ENCODE measurements around the gene CTRB2.
"Not testable (repeated sequence)": the region's sequence is repeated elsewhere in the genome, so short reads cannot be mapped to it uniquely, and the experiment has no call there.

Gene CTRB2

DNA sequence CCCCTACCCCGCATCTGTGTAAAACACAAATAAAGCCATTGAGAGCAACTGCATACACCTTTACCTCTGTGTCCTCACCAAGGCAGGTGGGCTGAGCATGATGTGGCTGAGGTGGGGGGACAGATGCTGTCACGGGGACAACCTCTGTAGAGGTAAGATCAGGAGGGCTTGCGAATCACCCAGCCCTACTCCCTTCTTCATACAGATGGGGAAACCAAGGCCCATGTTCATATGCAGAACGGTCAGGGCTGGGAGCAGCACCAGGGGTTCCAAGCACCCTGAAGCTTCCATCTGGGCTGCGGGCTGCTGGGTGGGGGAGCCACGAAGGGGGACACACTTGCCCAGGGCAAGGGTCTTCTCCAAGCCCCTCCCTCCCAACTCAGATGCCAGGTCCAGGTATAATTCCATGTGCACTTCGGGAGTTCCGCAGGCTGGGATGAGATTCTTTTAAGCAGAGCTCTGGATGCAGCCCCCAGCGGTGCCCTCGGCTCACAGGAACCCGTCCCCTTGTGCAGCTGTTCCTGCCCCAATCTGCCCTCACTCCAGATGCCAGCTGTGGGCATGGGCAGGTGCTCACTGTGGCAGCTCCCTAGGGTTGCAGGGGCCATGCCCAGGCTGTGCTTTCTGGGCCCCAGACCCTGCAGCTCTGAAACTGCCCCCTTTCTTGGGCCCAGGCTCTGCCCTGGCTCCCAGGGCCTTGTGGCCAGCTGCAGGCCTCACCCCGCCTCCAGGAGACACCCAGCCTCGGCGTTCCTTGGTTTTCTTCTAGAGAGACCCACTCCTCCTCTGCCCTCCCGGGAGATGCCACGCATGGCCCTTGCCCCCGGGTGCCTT is 21.4 kb upstream of the CTRB2 start:
- FAIRE-seq, result no peak
- DNase-seq (ENCODE audit: insufficient read length, low spot score), result no peak

DNA sequence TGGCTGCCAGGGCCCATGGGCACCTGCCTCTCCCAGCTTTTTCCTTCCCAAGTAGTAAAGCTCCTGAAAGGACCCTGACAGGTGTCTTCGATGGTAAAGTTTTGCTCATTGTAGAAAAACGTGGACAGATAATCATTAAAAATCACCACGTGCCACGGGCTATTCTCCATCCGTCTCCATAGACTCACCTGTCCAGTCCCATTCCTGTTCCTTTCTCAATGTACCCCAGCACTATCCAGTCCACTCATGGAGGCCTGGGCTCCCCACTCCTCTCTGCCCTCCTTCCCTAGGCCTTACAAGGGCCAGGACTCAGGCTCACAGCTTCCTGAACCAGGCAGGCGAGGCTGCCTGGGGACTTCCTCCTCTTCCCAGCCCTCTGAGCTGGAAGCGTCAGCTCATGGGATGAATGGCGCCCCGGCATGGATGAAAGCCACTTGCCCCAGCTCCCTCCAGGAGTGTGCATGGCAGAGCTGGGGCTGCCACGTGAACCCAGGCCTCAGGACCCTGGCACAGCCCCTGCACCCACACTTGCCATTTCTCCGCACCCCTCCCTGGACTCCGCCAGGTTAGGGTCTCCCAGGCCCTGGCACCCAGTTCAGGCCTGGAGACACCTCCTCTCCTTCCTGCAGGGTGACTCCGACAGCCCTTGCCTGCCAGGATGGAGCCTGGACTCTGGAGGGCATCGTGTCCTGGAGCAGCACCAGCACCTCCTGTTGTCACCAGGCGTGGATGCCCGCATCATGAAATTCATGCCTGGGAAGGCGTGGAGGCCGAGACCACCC is 20.6 kb upstream of the CTRB2 start:
- FAIRE-seq, result no peak
- no peak for DNase-seq (ENCODE audit: insufficient read length, low spot score)

DNA sequence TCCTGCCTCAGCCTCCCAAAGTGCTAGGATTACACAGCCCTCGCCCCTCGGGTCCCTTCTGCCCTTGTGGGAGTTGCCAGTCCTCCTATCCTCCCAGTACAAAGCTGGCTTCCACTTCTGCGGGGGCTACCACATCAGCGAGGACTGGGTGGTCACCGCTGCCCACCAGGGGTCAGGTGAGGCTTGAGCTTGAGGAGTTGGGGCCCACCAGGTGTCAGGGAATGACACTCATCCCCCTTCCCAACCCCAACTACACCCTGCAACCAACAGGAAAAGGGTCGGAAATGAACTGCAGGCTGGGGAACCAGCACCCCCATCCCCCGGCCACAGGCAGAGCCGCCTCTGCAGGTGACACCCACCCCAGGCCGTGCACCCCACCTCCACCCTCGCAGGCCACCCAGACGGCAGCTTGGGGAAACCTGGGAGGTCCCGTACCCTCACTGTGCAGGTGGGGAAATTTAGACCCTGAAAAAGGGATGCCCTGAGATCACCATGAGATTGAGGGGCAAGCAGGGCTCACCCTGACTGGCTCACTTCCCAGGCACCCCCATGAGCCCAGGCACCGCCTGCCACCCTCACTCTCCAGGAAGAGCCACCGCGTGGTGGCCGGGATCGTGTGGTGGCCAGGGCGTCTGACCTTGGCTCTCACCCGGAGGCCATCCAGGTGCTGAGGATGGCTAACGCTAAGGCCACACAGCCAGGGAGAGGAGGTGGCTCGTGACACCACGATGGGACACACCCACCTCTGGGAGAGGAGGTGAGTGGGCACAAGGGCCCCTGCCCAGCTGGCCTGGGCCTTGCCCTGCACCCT is 19.8 kb upstream of the CTRB2 start:
- peak; percentile 86 for FAIRE-seq
- no peak for DNase-seq (ENCODE audit: insufficient read length, low spot score)

DNA sequence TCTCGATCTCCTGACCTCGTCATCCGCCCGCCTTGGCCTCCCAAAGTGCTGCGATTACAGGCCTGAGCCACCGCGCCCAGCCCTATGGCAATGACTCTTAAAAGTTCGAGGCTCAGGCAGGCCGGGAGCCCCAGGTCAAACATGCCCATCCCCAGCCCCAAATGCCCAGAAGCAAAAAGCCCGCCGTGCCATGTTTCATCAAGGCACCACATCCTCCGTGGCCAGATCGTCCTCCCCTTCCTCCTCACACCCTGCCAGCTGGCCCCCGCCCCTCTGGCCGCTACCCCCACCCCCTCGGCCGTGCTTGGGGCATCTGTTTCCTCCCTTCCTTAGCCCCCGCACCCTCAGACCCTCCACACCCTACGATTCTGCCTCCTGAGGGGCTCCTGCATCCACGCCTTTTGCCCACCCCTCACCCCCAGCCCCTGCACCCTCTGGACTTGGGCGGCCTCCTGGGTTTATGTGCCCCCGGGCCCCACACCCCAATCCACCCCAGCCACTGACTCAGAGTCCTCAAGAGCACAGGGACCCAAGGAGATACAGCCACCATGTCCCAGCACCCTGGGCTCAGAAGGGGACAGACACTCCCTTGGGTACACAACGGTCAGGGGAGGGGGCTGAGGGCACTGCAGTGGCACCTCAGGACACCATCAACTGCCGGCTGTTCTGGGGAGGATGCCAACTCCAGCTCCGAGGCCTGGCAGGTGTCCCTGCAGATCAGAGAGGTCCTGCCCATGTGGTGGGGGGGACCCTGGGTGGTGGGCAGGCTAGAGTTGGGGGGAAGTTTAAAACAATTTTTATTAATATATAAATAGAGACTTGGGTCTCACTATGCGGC is 18.9 kb upstream of the CTRB2 start:
- DNase-seq (ENCODE audit: insufficient read length, low spot score) (no peak), FAIRE-seq (no peak)

DNA sequence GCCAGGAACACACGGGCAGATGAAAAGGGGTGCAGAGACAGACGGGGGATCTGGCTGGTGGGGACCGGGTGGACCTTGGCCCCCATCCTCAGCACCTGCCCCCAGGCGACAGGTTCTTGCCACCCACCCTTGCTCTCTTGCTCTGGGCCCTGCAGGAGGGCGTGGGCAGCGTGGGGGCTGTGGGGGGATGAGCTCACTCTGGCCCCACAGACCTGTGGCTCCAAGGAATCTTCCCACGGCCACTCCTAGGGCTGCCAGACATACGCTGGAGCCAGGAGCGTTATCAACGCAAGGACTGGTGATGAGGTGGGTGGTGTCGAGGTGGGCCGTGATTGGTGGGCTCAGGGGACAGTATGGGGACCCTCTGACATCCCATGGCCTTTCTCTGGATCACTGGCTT is 18.1 kb upstream of the CTRB2 start:
- FAIRE-seq (peak; percentile 42), DNase-seq (ENCODE audit: insufficient read length, low spot score) (no peak)

GRCh38 chr16:75224306-75225082 is 17.5 kb upstream of the CTRB2 start:
- no peak for FAIRE-seq
- DNase-seq (ENCODE audit: insufficient read length, low spot score), result no peak

GRCh38 chr16:75223129-75223528 is 16.2 kb upstream of the CTRB2 start:
- DNase-seq (ENCODE audit: insufficient read length, low spot score), result not testable (repeated sequence)
- FAIRE-seq, result peak; percentile 92

- FAIRE-seq, result peak; percentile 38
Measured at GRCh38 chr16:75222271-75222783, 15.4 kb upstream of the CTRB2 start.

DNA sequence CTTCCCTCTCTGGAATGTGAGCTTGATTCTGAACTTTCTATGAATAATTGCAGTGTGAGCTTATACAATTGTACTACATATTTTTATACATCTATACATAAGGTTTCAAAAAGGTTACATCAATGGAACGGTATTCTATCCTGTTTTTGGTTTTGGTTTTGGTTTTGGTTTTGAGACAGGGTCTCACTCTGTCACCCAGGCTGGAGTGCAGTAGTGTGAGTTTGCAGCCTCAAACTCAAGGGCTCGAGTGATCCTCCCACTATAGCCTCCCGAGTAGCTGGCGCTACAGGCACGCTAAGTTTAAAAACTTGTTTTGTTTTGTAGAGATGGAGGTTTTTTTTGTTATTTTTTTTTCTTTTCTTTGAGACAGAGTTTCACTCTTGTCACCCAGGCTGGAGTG is 12.9 kb upstream of the CTRB2 start:
- FAIRE-seq, result no peak
- DNase-seq (ENCODE audit: insufficient read length, low spot score), result no peak

More at GRCh38 chr16:75222271-75222783, 15.4 kb upstream of the CTRB2 start:
- no peak for DNase-seq (ENCODE audit: insufficient read length, low spot score)

GRCh38 chr16:75219088-75219487 is 12.1 kb upstream of the CTRB2 start:
- no peak for DNase-seq (ENCODE audit: insufficient read length, low spot score)
- FAIRE-seq, result no peak

DNA sequence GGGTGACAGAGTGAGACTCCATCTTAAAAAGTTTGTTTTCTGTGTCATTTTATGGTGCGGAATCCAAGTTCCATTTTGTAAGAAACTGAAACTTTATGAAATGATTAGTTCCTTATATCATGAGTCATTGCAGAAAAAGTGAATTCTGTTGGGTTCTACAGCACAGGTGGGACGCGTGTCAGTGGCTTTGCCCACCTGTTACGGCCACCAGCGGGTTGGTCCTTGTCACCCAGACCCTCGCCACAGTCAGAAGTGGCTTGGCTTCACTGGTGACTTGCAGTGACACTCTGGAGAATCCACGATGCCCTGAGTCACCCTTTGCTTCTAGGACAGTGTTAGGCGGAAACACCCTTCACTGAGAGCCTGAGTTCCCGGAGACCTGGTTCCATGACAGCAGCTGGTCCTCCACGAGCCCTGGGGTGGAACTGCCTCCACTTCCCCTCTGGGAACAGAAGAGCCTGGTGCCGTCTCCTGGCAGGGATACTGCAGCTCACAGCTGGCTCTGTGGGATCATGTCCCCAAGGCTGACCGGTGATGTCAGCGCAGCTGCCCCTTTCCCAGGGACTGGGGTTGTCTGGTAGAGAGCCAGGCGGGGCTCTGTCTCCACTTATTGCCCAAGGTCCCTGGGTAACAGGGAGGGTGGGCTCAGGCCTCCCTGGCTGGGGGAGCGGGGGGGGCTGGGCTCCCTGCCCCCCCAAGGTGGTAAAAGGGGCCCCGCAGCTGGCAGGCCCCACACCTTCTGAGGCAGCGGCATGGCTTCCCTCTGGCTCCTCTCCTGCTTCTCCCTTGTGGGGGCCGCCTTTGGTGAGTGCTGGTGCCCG is 11.5 kb upstream of the CTRB2 start, which contains the start of gene CTRB1:
CTRB1 (plus strand) TSS at position 733 of the 821 bp plus-strand sequence; CDS start at position 753, 20 bp downstream.
- no peak for FAIRE-seq

GRCh38 chr16:75217389-75217851 is 10.5 kb upstream of the CTRB2 start:
- DNase-seq (ENCODE audit: insufficient read length, low spot score) (no peak), FAIRE-seq (peak; percentile 75)

More for the DNA sequence above, 11.5 kb upstream of the CTRB2 start, which contains the start of gene CTRB1:
- DNase-seq (ENCODE audit: insufficient read length, low spot score), result no peak

GRCh38 chr16:75216576-75216975 is 9.6 kb upstream of the CTRB2 start:
- FAIRE-seq (no peak), DNase-seq (ENCODE audit: insufficient read length, low spot score) (no peak)

DNA sequence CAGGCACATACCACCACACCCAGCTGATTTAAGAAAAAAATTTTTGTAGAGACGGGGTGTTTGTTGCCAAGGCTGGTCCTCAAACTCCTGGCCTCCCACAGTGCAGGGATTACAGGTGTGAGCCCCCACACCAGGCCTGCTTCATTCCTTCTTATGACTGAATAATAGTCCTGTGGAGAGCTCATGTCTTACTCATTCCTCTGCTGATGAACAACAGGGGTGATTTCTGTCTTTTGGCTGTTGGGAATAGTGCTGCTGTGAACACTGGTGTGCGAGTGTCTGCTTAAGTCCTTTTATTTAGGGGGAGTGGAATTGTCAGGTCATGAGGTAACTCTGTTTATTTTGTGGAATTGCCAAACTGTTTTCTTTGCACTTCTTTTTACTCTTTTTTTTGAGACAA is 9.2 kb upstream of the CTRB2 start:
- DNase-seq (ENCODE audit: insufficient read length, low spot score), result no peak
- no peak for FAIRE-seq

DNA sequence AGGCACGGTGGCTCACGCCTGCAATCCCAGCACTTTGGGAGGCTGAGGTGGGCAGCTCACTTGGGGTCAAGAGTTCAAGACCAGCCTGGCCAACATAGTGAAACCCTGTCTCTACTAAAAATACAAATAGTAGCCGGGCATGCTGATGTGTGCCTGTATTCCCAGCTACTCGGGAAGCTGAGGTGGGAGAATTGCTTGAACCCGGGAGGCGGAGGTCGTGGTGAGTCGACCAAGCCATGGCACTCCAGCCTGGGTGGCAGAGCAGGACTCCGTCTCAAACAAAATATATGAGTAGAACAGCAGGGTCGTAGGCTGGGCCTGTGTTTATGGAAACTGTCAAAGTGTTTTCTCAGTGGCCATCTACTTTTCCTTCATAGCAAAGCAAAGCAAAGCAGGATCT is 4.3 kb upstream of the CTRB2 start:
- not testable (repeated sequence) for FAIRE-seq; DNase-seq (ENCODE audit: insufficient read length, low spot score)

DNA sequence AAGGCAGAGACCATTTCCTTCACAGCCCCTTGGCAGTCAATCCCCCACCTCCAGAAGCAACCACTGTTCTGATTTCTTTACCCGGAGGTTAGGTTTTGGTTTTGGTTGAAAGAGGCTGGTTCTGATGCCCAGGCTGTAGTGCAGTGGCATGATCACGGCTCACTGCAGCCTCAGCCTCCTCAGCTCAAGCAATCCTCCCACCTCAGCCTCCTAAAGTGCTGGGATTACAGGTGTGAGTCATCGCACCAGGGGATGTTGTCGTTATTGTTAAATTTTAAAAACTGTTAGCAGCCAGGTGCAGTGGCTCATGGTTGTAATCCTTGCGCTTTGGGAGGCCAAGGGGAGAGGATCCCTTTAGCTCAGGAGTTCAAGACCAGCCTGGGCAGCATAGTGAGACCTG is 3.0 kb upstream of the CTRB2 start:
- no peak for DNase-seq (ENCODE audit: insufficient read length, low spot score)
- no peak for FAIRE-seq

DNA sequence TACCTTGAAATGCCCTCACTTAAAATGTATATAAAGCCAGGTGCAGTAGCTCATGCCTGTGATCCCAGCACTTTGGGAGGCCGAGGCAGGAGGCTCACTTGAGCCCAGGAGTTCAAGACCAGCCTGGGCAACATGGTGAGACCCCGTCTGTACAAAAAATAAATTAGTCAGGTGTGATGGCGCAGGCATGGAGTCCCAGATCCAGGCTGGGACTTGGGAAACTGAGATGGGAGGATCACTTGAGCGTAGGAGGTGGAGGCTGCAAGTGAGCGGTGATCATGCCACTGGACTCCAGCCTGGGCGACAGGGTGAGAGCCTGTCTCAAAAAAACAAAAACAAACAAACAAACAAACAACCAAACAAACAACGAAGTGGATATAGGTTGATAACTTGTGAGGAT is 2.6 kb upstream of the CTRB2 start:
- DNase-seq (ENCODE audit: insufficient read length, low spot score); FAIRE-seq: not testable (repeated sequence)

Data from HTR-8/SVneo (cell line).